ENCODE results near the gene NPTXR.
"Not testable (repeated sequence)": the region's sequence is repeated elsewhere in the genome, so short reads cannot be mapped to it uniquely, and the experiment has no call there.

Gene NPTXR

GRCh38 chr22:38858492-38858891 is 14.7 kb upstream of the NPTXR start:
- Histone ChIP-seq H3K27ac (ENCODE audit: low read depth, low read length) (no peak overlapping the region), H3K9ac (ENCODE audit: low read length) (no peak overlapping the region), H3K36me3 (ENCODE audit: control insufficient read depth, insufficient read depth, low read length) (no peaks in the 10 kb centered on the region), H3K27me3 (ENCODE audit: control insufficient read depth, insufficient read depth, low read length) (no peaks in the 10 kb centered on the region), H3K4me1 (ENCODE audit: control insufficient read depth, insufficient read depth, low read length) (peaks cover 10% of the 10 kb centered on the region), H3K4me3 (ENCODE audit: low read length) (no peak overlapping the region)

GRCh38 chr22:38854476-38854875 is 10.6 kb upstream of the NPTXR start:
- not testable (repeated sequence) for H3K27ac ChIP-seq (ENCODE audit: low read depth, low read length); H3K27me3 ChIP-seq (ENCODE audit: control insufficient read depth, insufficient read depth, low read length); H3K36me3 ChIP-seq (ENCODE audit: control insufficient read depth, insufficient read depth, low read length); H3K4me1 ChIP-seq (ENCODE audit: control insufficient read depth, insufficient read depth, low read length); H3K4me3 ChIP-seq (ENCODE audit: low read length); H3K9ac ChIP-seq (ENCODE audit: low read length)

GRCh38 chr22:38853883-38854282 is 10.1 kb upstream of the NPTXR start:
- H3K4me1 ChIP-seq (ENCODE audit: control insufficient read depth, insufficient read depth, low read length); H3K4me3 ChIP-seq (ENCODE audit: low read length); H3K27me3 ChIP-seq (ENCODE audit: control insufficient read depth, insufficient read depth, low read length); H3K27ac ChIP-seq (ENCODE audit: low read depth, low read length); H3K9ac ChIP-seq (ENCODE audit: low read length); H3K36me3 ChIP-seq (ENCODE audit: control insufficient read depth, insufficient read depth, low read length): not testable (repeated sequence)

- Histone ChIP-seq H3K4me1 (ENCODE audit: control insufficient read depth, insufficient read depth, low read length) (no peaks in the 10 kb centered on the region), H3K27me3 (ENCODE audit: control insufficient read depth, insufficient read depth, low read length) (no peaks in the 10 kb centered on the region), H3K4me3 (ENCODE audit: low read length) (no peak overlapping the region), H3K27ac (ENCODE audit: low read depth, low read length) (no peak overlapping the region), H3K9ac (ENCODE audit: low read length) (no peak overlapping the region), H3K36me3 (ENCODE audit: control insufficient read depth, insufficient read depth, low read length) (no peaks in the 10 kb centered on the region)
Observed at GRCh38 chr22:38853196-38853651, 9.4 kb upstream of the NPTXR start.

- H3K4me3 ChIP-seq (ENCODE audit: low read length): no peak overlapping the region
- no peaks in the 10 kb centered on the region for H3K4me1 ChIP-seq (ENCODE audit: control insufficient read depth, insufficient read depth, low read length)
- no peak overlapping the region for H3K9ac ChIP-seq (ENCODE audit: low read length)
- no peak overlapping the region for H3K27ac ChIP-seq (ENCODE audit: low read depth, low read length)
- no peaks in the 10 kb centered on the region for H3K27me3 ChIP-seq (ENCODE audit: control insufficient read depth, insufficient read depth, low read length)
- H3K36me3 ChIP-seq (ENCODE audit: control insufficient read depth, insufficient read depth, low read length): no peaks in the 10 kb centered on the region
Observed at GRCh38 chr22:38852522-38852921, 8.7 kb upstream of the NPTXR start.

GRCh38 chr22:38850941-38851849 is 7.4 kb upstream of the NPTXR start:
- Histone ChIP-seq H3K27me3 (ENCODE audit: control insufficient read depth, insufficient read depth, low read length) (no peaks in the 10 kb centered on the region), H3K4me1 (ENCODE audit: control insufficient read depth, insufficient read depth, low read length) (no peaks in the 10 kb centered on the region), H3K4me3 (ENCODE audit: low read length) (no peak overlapping the region), H3K9ac (ENCODE audit: low read length) (no peak overlapping the region), H3K27ac (ENCODE audit: low read depth, low read length) (no peak overlapping the region), H3K36me3 (ENCODE audit: control insufficient read depth, insufficient read depth, low read length) (no peaks in the 10 kb centered on the region)

- no peak overlapping the region for H3K9ac ChIP-seq (ENCODE audit: low read length)
- H3K27me3 ChIP-seq (ENCODE audit: control insufficient read depth, insufficient read depth, low read length): peaks cover 2% of the 10 kb centered on the region
- no peaks in the 10 kb centered on the region for H3K36me3 ChIP-seq (ENCODE audit: control insufficient read depth, insufficient read depth, low read length)
- no peak overlapping the region for H3K4me3 ChIP-seq (ENCODE audit: low read length)
- no peak overlapping the region for H3K27ac ChIP-seq (ENCODE audit: low read depth, low read length)
- no peaks in the 10 kb centered on the region for H3K4me1 ChIP-seq (ENCODE audit: control insufficient read depth, insufficient read depth, low read length)
Observed at GRCh38 chr22:38850399-38850798, 6.6 kb upstream of the NPTXR start.

- H3K27me3 ChIP-seq (ENCODE audit: control insufficient read depth, insufficient read depth, low read length): peaks cover 4% of the 10 kb centered on the region
- no peak overlapping the region for H3K9ac ChIP-seq (ENCODE audit: low read length)
- no peaks in the 10 kb centered on the region for H3K4me1 ChIP-seq (ENCODE audit: control insufficient read depth, insufficient read depth, low read length)
- no peak overlapping the region for H3K4me3 ChIP-seq (ENCODE audit: low read length)
- H3K27ac ChIP-seq (ENCODE audit: low read depth, low read length): no peak overlapping the region
- H3K36me3 ChIP-seq (ENCODE audit: control insufficient read depth, insufficient read depth, low read length): no peaks in the 10 kb centered on the region
Observed at GRCh38 chr22:38849811-38850210, 6.0 kb upstream of the NPTXR start.

- no peak overlapping the region for H3K4me3 ChIP-seq (ENCODE audit: low read length)
- H3K36me3 ChIP-seq (ENCODE audit: control insufficient read depth, insufficient read depth, low read length): no peaks in the 10 kb centered on the region
- no peak overlapping the region for H3K27ac ChIP-seq (ENCODE audit: low read depth, low read length)
- H3K27me3 ChIP-seq (ENCODE audit: control insufficient read depth, insufficient read depth, low read length): peaks cover 20% of the 10 kb centered on the region
- no peak overlapping the region for H3K9ac ChIP-seq (ENCODE audit: low read length)
- peaks cover 2% of the 10 kb centered on the region for H3K4me1 ChIP-seq (ENCODE audit: control insufficient read depth, insufficient read depth, low read length)
Observed at GRCh38 chr22:38846412-38846811, 2.6 kb upstream of the NPTXR start.

GRCh38 chr22:38845004-38845740 is 1.3 kb upstream of the NPTXR start:
- H3K27me3 ChIP-seq (ENCODE audit: control insufficient read depth, insufficient read depth, low read length): peaks cover 20% of the 10 kb centered on the region
- H3K4me1 ChIP-seq (ENCODE audit: control insufficient read depth, insufficient read depth, low read length): peaks cover 2% of the 10 kb centered on the region

GRCh38 chr22:38844315-38845003 is 631 bp upstream of the NPTXR start:
- H3K4me3 ChIP-seq (ENCODE audit: low read length): peak overlapping the region; percentile 41
- peaks cover 2% of the 10 kb centered on the region for H3K4me1 ChIP-seq (ENCODE audit: control insufficient read depth, insufficient read depth, low read length)
- peak overlapping the region; percentile 58 for H3K27ac ChIP-seq (ENCODE audit: low read depth, low read length)
- no peaks in the 10 kb centered on the region for H3K36me3 ChIP-seq (ENCODE audit: control insufficient read depth, insufficient read depth, low read length)
- H3K27me3 ChIP-seq (ENCODE audit: control insufficient read depth, insufficient read depth, low read length): peaks cover 20% of the 10 kb centered on the region
- no peak overlapping the region for H3K9ac ChIP-seq (ENCODE audit: low read length)

More at GRCh38 chr22:38845004-38845740, 1.3 kb upstream of the NPTXR start:
- Histone ChIP-seq H3K27ac (ENCODE audit: low read depth, low read length) (no peak overlapping the region), H3K36me3 (ENCODE audit: control insufficient read depth, insufficient read depth, low read length) (no peaks in the 10 kb centered on the region), H3K4me3 (ENCODE audit: low read length) (no peak overlapping the region), H3K9ac (ENCODE audit: low read length) (no peak overlapping the region)

GRCh38 chr22:38843201-38843656 is 599 bp downstream of the NPTXR start:
- peak overlapping the region; percentile 26 for H3K4me3 ChIP-seq (ENCODE audit: low read length)
- H3K36me3 ChIP-seq (ENCODE audit: control insufficient read depth, insufficient read depth, low read length): no peaks in the 10 kb centered on the region
- H3K4me1 ChIP-seq (ENCODE audit: control insufficient read depth, insufficient read depth, low read length): peaks cover 2% of the 10 kb centered on the region
- H3K27me3 ChIP-seq (ENCODE audit: control insufficient read depth, insufficient read depth, low read length): peaks cover 20% of the 10 kb centered on the region
- H3K27ac ChIP-seq (ENCODE audit: low read depth, low read length): peak overlapping the region; percentile 63
- H3K9ac ChIP-seq (ENCODE audit: low read length): no peak overlapping the region

All from rectal smooth muscle tissue (tissue), 1 donor.